SK-N-SH (cell line): ENCODE results near the gene GDPGP1. TPM values are rescaled to one million over a fixed set of nuclear protein-coding genes. Genes with fewer than 3 reads are reported as not detected.

Source experiments
- CTCF ChIA-PET: fragments of 300-600, 350-600 bp; formaldehyde crosslinking; extraction: SDS; loops from one replicate; lab custom pipeline; 2021; lab: Yijun Ruan, JAX
- POLR2A ChIA-PET: fragments of 350-600 bp; sonication (Branson Sonifier 250); formaldehyde crosslinking; extraction: SDS; loops from one replicate; lab custom pipeline; 2020; ENCODE audit warnings: antibody characterized with exemption, inconsistent platforms; lab: Yijun Ruan, JAX
- DNase-seq: peaks from one replicate; pipeline ENCODE4 v3.0.0; 2012
- H2AFZ ChIP-seq: fragments of 200-600 bp; sonication (generic); 2 replicates; pipeline ENCODE4 v1.8.1; 2016; ENCODE audit warnings: antibody characterized with exemption, mild to moderate bottlenecking, low read depth
- H3F3A ChIP-seq: fragments of 200-600 bp; sonication (generic); replicated peaks from 2 replicates; pipeline ENCODE3; 2016; ENCODE audit warnings: antibody characterized with exemption, mild to moderate bottlenecking; ENCODE audit not compliant: insufficient read depth
- H3K27ac ChIP-seq, 2 experiments: fragments of 200-500 bp in 1 of 2; fragments of 200-600 bp in 1 of 2; sonication (Bioruptor generic) in 1 of 2; sonication (generic), shearing (Covaris generic) in 1 of 2; 2 replicates each; pipeline versions ENCODE4 v1.5.1 to v1.6.1; 2014 to 2016; ENCODE audit warnings: low read depth in 2 of 2, inconsistent platforms in 1 of 2, low read length in 1 of 2, mild to moderate bottlenecking in 1 of 2, mixed read lengths in 1 of 2
- H3K27me3 ChIP-seq: fragments of 200-600 bp; sonication (generic), shearing (Covaris generic); 2 replicates; pipeline ENCODE4 v1.6.1; 2016; ENCODE audit warnings: mixed run types; ENCODE audit not compliant: insufficient read depth
- H3K36me3 ChIP-seq, 2 experiments: fragments of 200-500 bp in 1 of 2; fragments of 200-600 bp in 1 of 2; sonication (Bioruptor generic) in 1 of 2; sonication (generic) in 1 of 2; replicated peaks in 1 of 2; 2 replicates each; pipeline versions ENCODE3 to v1.5.1; 2014 to 2016; ENCODE audit warnings: low read length in 1 of 2, mild to moderate bottlenecking in 1 of 2; ENCODE audit not compliant: insufficient read depth in 2 of 2, control insufficient read depth in 1 of 2
- H3K4me1 ChIP-seq, 2 experiments: fragments of 200-500 bp in 1 of 2; fragments of 200-600 bp in 1 of 2; sonication (Bioruptor generic) in 1 of 2; sonication (generic), shearing (Covaris generic) in 1 of 2; 2 replicates each; pipeline versions ENCODE4 v1.5.1 to v1.6.1; 2014 to 2016; ENCODE audit warnings: low read depth in 1 of 2, low read length in 1 of 2, mixed run types in 1 of 2; ENCODE audit not compliant: insufficient read depth in 2 of 2, control insufficient read depth in 1 of 2
- H3K4me2 ChIP-seq: fragments of 200-600 bp; sonication (generic), shearing (Covaris generic); 2 replicates; pipeline ENCODE4 v1.6.1; 2017; ENCODE audit warnings: mixed run types
- H3K4me3 ChIP-seq, 2 experiments: fragments of 200-500 bp in 1 of 2; fragments of 200-600 bp in 1 of 2; sonication (Bioruptor generic) in 1 of 2; sonication (generic), shearing (Covaris generic) in 1 of 2; 2 replicates each; pipeline versions ENCODE4 v1.5.1 to v1.8.1; 2014 to 2016; ENCODE audit warnings: low read depth in 2 of 2, inconsistent platforms in 1 of 2, low read length in 1 of 2, mild to moderate bottlenecking in 1 of 2, mixed read lengths in 1 of 2, moderate library complexity in 1 of 2
- H3K79me2 ChIP-seq: fragments of 200-600 bp; sonication (generic); 2 replicates; pipeline ENCODE4 v1.8.1; 2017; ENCODE audit warnings: mild to moderate bottlenecking; ENCODE audit not compliant: insufficient read depth
- H3K9ac ChIP-seq: fragments of 200-600 bp; sonication (generic); 2 replicates; pipeline ENCODE4 v1.6.1; 2017; ENCODE audit warnings: mixed run types
- H3K9me2 ChIP-seq: fragments of 200-600 bp; sonication (generic); 2 replicates; pipeline ENCODE4 v1.6.1; 2017; ENCODE audit warnings: mixed run types
- H3K9me3 ChIP-seq: fragments of 200-600 bp; sonication (generic); 2 replicates; pipeline ENCODE4 v1.6.1; 2017; ENCODE audit warnings: mixed run types, mild to moderate bottlenecking, moderate library complexity
- H4K20me1 ChIP-seq: fragments of 200-600 bp; sonication (generic); 2 replicates; pipeline ENCODE4 v1.6.1; 2017; ENCODE audit warnings: mild to moderate bottlenecking, mixed run types; ENCODE audit not compliant: insufficient read depth
- CHD2 ChIP-seq: fragments of 150-350 bp; IDR thresholded peaks from 2 replicates; pipeline ENCODE4 v1.6.1; 2018; ENCODE audit warnings: low read length; ENCODE audit not compliant: partially characterized antibody
- ELF1 ChIP-seq: IDR thresholded peaks from 2 replicates; pipeline ENCODE4 v1.4.0; 2012
- EP300 ChIP-seq, 2 experiments: IDR thresholded peaks; 2 replicates each; pipeline versions ENCODE4 v1.4.0 to v1.6.1; 2012; ENCODE audit warnings: borderline replicate concordance in 1 of 2, low read depth in 1 of 2, low read length in 1 of 2
- EZH2phosphoT487 ChIP-seq: fragments of 200-600 bp; sonication (generic); IDR thresholded peaks from 2 replicates; pipeline ENCODE4 v1.6.1; 2017; ENCODE audit warnings: low read depth, mixed run types, mild to moderate bottlenecking, antibody characterized with exemption, moderate library complexity, borderline replicate concordance
- JUND ChIP-seq: IDR thresholded peaks from 2 replicates; pipeline ENCODE4 v1.4.0; 2012
- MEF2A ChIP-seq: IDR thresholded peaks from 2 replicates; pipeline ENCODE4 v1.4.0; 2012; ENCODE audit warnings: low read depth, borderline replicate concordance
- NRF1 ChIP-seq: IDR thresholded peaks from 2 replicates; pipeline ENCODE4 v1.6.1; 2012; ENCODE audit warnings: low read depth, mild to moderate bottlenecking, low read length
- RAD21 ChIP-seq: IDR thresholded peaks from 2 replicates; pipeline ENCODE4 v1.6.1; 2012; ENCODE audit warnings: mild to moderate bottlenecking, low read length
- SIN3A ChIP-seq: IDR thresholded peaks from 2 replicates; pipeline ENCODE4 v1.6.1; 2012; ENCODE audit warnings: low read depth, mild to moderate bottlenecking, low read length, moderate library complexity, borderline replicate concordance
- TAF1 ChIP-seq: IDR thresholded peaks from 2 replicates; pipeline ENCODE4 v1.6.1; 2012; ENCODE audit warnings: low read depth, mild to moderate bottlenecking, low read length, moderate library complexity, borderline replicate concordance
- TCF12 ChIP-seq: IDR thresholded peaks from 2 replicates; pipeline ENCODE4 v1.4.0; 2012
- TEAD4 ChIP-seq: IDR thresholded peaks from 2 replicates; pipeline ENCODE4 v1.4.0; 2012; ENCODE audit warnings: mild to moderate bottlenecking, borderline replicate concordance; ENCODE audit not compliant: insufficient read depth
- YY1 ChIP-seq: IDR thresholded peaks from 2 replicates; pipeline ENCODE4 v1.4.0; 2012; ENCODE audit warnings: low read depth, mild to moderate bottlenecking
- WGBS: methylation state at CpG from one replicate; pipeline ENCODE4 v1.1.6; 2017; ENCODE audit warnings: low lambda C conversion rate; 5-methylcytosine and 5-hydroxymethylcytosine counted together
- polyA plus RNA-seq, 3 experiments: library from polyadenylated mRNA; depleted of rRNA; stranded (reverse); fragments of >200 nt; gene quantifications; 2 replicates each; pipeline ENCODE4 v1.2.3, GENCODE V29; 2012
- TF ChIP-seq, protein P1 (sequence below): IDR thresholded peaks from 2 replicates; pipeline ENCODE4 v1.4.0; 2012; ENCODE audit warnings: low read depth, borderline replicate concordance
- TF ChIP-seq, protein P2 (sequence below): fragments of 200-600 bp; sonication (generic); IDR thresholded peaks from 2 replicates; pipeline ENCODE4 v1.6.1; 2017; ENCODE audit warnings: antibody characterized with exemption, mild to moderate bottlenecking, moderate library complexity
- TF ChIP-seq, protein P3 (sequence below): fragments of 150-350 bp; IDR thresholded peaks from 2 replicates; pipeline ENCODE4 v1.6.1; 2017; ENCODE audit warnings: antibody characterized with exemption, low read length, low read depth, borderline replicate concordance

Gene GDPGP1
- polyA plus RNA-seq, 1 of the 3 experiments (the other 2 are of a cell fraction): 2.4 TPM

GRCh38 chr15:90209591-90209990 lies 24.4 kb upstream of the GDPGP1 start:
- H3K4me1 ChIP-seq: peaks cover 9 to 54% of the 10 kb centered on the region in 2 experiments; a peak in 3 of 4 replicates
- H3K27ac ChIP-seq: no peak overlapping the region; a peak in 1 of 4 replicates
- H3K4me3 ChIP-seq: no peak overlapping the region
- H4K20me1 ChIP-seq: no peaks in the 10 kb centered on the region
- peaks cover 4 to 11% of the 10 kb centered on the region in 2 experiments for H3K36me3 ChIP-seq
- WGBS: 84% methylated on average over 9 of the region's 9 CpGs
- DNase-seq: no peak
- no peak overlapping the region for H3K9ac ChIP-seq
- H3K79me2 ChIP-seq: peaks cover 43% of the 10 kb centered on the region; the same call in 1 of the 2 replicates
- no peaks in the 10 kb centered on the region for H3K27me3 ChIP-seq
- no peaks in the 10 kb centered on the region for H3K9me3 ChIP-seq
- ChIA-PET POLR2A (no interaction called here), CTCF (interaction anchor here (0.8 kb wide), 1 partner anchor 9 kb away, joined by 5 read pairs; no protein-coding TSS in a partner anchor)
- H2AFZ ChIP-seq: no peak overlapping the region
- TF ChIP-seq TAF1 (no peak), YY1 (no peak), SIN3A (no peak), EZH2phosphoT487 (no peak), TCF12 (no peak), MEF2A (no peak)
- TF ChIP-seq, protein P1, sequence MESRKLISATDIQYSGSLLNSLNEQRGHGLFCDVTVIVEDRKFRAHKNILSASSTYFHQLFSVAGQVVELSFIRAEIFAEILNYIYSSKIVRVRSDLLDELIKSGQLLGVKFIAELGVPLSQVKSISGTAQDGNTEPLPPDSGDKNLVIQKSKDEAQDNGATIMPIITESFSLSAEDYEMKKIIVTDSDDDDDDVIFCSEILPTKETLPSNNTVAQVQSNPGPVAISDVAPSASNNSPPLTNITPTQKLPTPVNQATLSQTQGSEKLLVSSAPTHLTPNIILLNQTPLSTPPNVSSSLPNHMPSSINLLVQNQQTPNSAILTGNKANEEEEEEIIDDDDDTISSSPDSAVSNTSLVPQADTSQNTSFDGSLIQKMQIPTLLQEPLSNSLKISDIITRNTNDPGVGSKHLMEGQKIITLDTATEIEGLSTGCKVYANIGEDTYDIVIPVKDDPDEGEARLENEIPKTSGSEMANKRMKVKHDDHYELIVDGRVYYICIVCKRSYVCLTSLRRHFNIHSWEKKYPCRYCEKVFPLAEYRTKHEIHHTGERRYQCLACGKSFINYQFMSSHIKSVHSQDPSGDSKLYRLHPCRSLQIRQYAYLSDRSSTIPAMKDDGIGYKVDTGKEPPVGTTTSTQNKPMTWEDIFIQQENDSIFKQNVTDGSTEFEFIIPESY: no peak
- no peaks in the 10 kb centered on the region for H3K9me2 ChIP-seq
- no peaks in the 10 kb centered on the region for H3F3A ChIP-seq
- no peak overlapping the region for H3K4me2 ChIP-seq

DNA sequence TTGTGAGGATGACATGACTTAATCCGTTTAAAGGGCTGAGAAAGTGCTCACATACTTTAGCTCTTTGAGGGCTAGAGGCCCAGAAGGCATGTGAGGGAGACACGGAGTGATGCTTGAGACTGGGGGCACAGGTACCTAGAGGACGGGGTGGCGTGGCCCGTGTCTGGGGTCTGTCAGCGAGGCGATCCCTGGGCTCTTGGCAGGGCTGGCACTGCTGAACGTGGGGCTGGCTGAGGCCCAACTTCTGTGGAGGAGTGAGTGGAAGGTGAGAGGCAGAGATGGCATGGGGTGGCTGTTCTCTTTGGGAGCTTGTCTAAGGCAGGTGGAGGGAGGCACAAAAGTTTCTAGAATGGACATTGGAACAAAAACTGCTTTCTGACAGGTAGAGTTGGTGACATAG lies 23.4 kb upstream of the GDPGP1 start:
- no peak overlapping the region for H2AFZ ChIP-seq
- H3K4me2 ChIP-seq: no peak overlapping the region
- no peak overlapping the region for H3K27ac ChIP-seq
- H3K4me1 ChIP-seq: peaks cover 9 to 48% of the 10 kb centered on the region in 2 experiments; a peak in 3 of 4 replicates
- H3K9me2 ChIP-seq: no peaks in the 10 kb centered on the region
- peaks cover 39% of the 10 kb centered on the region; the same call in 1 of the 2 replicates for H3K79me2 ChIP-seq
- no peaks in the 10 kb centered on the region for H3K27me3 ChIP-seq
- no peak for TF ChIP-seq TAF1
- TF ChIP-seq EP300 (IDR thresholded peaks at IDR 0.05; ENCODE audit: borderline replicate concordance in 1 of 2, low read depth in 1 of 2, low read length in 1 of 2): no peak
- TF ChIP-seq, protein P2, sequence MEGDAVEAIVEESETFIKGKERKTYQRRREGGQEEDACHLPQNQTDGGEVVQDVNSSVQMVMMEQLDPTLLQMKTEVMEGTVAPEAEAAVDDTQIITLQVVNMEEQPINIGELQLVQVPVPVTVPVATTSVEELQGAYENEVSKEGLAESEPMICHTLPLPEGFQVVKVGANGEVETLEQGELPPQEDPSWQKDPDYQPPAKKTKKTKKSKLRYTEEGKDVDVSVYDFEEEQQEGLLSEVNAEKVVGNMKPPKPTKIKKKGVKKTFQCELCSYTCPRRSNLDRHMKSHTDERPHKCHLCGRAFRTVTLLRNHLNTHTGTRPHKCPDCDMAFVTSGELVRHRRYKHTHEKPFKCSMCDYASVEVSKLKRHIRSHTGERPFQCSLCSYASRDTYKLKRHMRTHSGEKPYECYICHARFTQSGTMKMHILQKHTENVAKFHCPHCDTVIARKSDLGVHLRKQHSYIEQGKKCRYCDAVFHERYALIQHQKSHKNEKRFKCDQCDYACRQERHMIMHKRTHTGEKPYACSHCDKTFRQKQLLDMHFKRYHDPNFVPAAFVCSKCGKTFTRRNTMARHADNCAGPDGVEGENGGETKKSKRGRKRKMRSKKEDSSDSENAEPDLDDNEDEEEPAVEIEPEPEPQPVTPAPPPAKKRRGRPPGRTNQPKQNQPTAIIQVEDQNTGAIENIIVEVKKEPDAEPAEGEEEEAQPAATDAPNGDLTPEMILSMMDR: no peak
- no peak for TF ChIP-seq TEAD4
- TF ChIP-seq ELF1: no peak
- TF ChIP-seq RAD21: no peak
- no peak for TF ChIP-seq JUND
- TF ChIP-seq EZH2phosphoT487: no peak
- no peak for TF ChIP-seq CHD2
- no peak for TF ChIP-seq NRF1
- TF ChIP-seq, protein P3, sequence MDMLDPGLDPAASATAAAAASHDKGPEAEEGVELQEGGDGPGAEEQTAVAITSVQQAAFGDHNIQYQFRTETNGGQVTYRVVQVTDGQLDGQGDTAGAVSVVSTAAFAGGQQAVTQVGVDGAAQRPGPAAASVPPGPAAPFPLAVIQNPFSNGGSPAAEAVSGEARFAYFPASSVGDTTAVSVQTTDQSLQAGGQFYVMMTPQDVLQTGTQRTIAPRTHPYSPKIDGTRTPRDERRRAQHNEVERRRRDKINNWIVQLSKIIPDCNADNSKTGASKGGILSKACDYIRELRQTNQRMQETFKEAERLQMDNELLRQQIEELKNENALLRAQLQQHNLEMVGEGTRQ: no peak
- H4K20me1 ChIP-seq: no peaks in the 10 kb centered on the region
- no peaks in the 10 kb centered on the region for H3K9me3 ChIP-seq
- CTCF ChIA-PET: interaction anchor here (1.0 kb wide), 1 partner anchor 23 kb away, joined by 3 read pairs; no protein-coding TSS in a partner anchor
- no peak overlapping the region for H3K9ac ChIP-seq
- H3F3A ChIP-seq: no peaks in the 10 kb centered on the region
- POLR2A ChIA-PET: no interaction called here
- H3K36me3 ChIP-seq: peaks cover 8 to 13% of the 10 kb centered on the region in 2 experiments
- no peak for DNase-seq
- H3K4me3 ChIP-seq: no peak overlapping the region
- WGBS: 80% methylated on average over 8 of the region's 8 CpGs
